ENCODE data around the gene CLEC2B. TPM values are rescaled to one million over a fixed set of nuclear protein-coding genes. Genes with fewer than 3 reads are reported as not detected.

The CLEC2B gene
- total RNA-seq, 4 donors from 2014 or later = 14.5 to 56.3 (median 49.4) TPM

DNA sequence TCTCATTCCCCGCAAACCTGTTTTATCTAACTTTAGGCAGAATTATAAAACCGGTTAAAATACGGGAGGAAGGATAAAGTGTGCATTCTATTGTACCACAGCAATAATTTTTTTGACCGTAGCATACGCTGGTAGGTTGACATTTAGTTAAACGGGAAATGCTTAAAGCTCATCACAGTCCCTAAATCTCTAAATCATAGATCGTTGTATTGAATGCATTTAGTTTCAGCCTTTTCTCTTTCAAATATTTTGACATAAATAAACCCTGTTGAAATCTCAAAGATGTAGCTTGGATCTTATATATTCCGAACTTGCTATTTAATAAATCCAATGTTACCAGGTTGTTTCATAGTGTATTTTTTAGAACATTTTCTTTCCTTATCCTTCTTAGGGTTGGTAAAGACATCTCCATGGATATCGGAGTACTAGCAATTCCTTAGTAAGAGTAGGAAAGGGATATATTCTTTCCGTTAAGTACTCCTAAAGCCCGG lies 798 bp downstream of the CLEC2B start:
- TF ChIP-seq, protein P1, sequence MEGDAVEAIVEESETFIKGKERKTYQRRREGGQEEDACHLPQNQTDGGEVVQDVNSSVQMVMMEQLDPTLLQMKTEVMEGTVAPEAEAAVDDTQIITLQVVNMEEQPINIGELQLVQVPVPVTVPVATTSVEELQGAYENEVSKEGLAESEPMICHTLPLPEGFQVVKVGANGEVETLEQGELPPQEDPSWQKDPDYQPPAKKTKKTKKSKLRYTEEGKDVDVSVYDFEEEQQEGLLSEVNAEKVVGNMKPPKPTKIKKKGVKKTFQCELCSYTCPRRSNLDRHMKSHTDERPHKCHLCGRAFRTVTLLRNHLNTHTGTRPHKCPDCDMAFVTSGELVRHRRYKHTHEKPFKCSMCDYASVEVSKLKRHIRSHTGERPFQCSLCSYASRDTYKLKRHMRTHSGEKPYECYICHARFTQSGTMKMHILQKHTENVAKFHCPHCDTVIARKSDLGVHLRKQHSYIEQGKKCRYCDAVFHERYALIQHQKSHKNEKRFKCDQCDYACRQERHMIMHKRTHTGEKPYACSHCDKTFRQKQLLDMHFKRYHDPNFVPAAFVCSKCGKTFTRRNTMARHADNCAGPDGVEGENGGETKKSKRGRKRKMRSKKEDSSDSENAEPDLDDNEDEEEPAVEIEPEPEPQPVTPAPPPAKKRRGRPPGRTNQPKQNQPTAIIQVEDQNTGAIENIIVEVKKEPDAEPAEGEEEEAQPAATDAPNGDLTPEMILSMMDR (IDR thresholded peaks at IDR 0.05; ENCODE audit: low read depth) = no peak

DNA sequence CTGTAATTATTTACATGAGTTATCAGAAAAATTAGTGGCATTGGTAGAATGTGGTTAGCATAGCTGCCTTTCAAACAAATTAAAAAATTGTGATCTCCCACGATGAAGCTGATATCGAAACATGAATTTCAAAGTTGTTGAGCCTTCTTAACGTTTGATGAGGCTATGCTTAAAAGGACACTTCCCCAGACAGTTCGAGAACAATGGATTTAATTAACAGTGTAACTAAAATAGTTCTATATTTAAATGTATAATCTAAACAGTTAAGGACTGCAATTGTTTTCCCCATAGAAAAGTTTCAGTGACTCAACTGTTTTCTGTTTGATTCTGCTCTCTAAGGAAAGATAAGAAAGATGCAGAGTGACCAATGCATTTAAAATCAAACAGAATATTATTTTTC lies 1.6 kb downstream of the CLEC2B start:
- TF ChIP-seq, protein P1 (IDR thresholded peaks at IDR 0.05; ENCODE audit: low read depth) = no peak

DNA sequence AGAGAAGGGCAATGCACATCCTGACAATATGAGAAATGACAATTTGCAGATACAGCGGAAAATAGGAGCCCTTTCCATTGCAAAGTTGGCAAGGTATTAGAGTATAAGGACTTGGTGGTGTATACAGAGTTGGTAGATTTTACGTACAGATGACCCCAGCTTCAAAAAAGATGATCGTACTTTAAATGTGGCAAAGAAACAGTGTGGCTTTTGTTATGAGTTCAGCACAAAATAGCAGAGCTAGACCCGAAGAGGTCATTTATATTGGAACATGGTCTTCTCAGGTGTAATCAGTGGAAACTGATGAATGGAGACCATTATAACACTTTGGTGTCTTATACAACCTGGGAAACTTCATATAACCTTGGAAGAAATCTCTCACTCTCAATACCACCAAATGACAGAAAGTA lies 2.3 kb downstream of the CLEC2B start:
- TF ChIP-seq, protein P1 (IDR thresholded peaks at IDR 0.05; ENCODE audit: low read depth) = no peak

DNA sequence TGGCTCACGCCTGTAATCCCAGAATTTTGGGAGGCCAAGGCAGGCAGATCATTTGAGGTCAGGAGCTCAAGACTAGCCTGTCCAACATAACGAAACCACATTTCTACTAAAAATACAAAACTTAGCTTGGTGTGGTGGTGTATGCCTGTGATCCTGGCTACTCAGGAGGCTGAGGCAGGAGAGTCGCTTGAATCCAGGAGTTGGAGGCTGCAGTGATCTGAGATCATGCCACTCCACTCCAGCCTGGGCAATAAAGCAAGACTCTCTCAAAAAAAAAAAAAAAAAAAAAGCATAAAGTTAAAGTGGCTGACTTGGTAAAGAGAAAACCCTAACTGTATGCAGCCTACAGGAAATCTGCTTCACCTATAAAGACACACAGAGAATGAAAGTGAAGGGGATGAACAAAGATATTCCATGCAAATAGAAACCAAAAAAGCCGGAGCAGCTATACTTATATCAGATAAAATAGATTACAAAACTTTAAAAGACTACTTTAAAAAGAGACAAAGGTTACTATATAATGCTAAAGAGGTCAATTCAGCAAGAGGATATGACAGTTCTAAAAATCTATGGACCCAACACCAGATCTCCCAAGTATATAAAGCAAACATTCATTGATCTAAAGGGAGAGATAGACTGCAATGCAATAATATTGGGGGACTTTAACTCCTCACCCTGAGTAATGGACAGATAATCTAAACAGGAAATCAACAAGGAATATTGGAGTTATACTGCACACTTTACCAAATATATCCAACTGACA lies 4.1 kb downstream of the CLEC2B start:
- TF ChIP-seq, protein P1 (IDR thresholded peaks at IDR 0.05; ENCODE audit: low read depth) = no peak

DNA sequence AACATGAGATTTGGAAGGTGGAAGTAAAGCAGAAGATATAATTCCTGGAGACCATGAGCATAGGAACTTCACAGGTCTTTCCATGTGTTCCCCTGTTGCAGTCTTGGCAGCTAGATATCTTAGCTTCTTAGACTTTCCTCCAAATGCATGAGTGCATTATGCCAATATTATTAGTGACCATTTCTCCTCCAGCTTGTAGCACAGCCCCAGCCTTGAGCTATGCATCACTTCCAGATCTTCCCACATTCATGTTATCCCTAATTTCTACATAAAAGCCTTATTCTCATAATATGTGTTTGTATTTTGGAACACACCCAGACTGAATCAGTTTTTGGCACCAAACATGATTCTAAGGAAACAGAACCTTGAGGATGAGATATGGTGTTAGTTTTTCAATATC lies 11.0 kb downstream of the CLEC2B start:
- TF ChIP-seq, protein P1 (IDR thresholded peaks at IDR 0.05; ENCODE audit: low read depth) = no peak

DNA sequence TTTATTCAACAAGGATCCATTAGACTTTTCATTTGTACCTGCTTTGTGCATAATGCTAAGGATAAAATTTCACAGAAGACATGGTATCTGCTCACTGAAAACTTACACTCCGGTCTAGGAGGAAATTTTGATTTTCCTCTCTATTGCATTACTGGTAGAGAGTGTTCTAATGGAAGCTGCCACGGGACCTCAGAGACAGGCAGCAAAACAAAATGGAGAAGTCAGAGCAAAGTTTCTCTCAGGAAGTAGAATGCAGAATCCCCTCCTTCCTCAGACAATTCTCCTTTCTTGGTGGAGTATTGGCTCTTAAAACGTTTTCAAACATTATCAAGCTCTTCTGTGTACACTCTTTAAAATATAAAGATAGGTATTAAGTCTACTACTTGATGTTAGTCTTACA lies 12.3 kb downstream of the CLEC2B start:
- TF ChIP-seq, protein P1 (IDR thresholded peaks at IDR 0.05; ENCODE audit: low read depth) = no peak

DNA sequence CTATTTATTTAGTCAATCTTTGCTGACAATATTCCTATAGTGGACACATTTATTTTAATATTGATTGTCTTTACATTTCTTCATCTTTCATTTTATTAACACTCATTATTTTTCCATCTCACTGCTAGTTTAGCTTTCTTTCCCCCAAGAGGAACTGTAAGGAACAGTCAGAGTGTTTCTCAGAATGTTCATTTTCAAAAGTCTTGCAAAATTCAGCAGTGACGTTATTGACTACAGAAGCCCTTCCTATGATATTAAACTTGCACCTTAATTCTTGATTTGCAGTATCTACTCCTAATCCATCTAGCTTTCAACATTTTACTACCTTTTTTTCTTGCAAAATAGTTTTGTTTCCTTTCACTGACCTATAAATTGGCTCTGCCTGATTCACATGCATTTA lies 13.0 kb downstream of the CLEC2B start:
- TF ChIP-seq, protein P1 (IDR thresholded peaks at IDR 0.05; ENCODE audit: low read depth) = no peak
